PC-3 (cell line): Measurements from ENCODE around the gene APCDD1L. TPM values are rescaled to one million over a fixed set of nuclear protein-coding genes. Genes with fewer than 3 reads are reported as not detected.

ENCODE experiments used
- ATAC-seq: fragments of 200-7000 bp; cut with Tn5 transposase; 2 replicates; pipeline ENCODE4 v1.9.1; 2020; ENCODE audit warnings: mild to moderate bottlenecking, moderate library complexity
- BruUV-seq: library from RNA; stranded (reverse); fragments of 400-500 nt; replicated peaks from 2 replicates; lab custom pipeline; 2021; lab: Mats Ljungman, UMichigan
- CTCF ChIA-PET: fragments of 300-600 bp; sonication (Branson Sonifier 250); formaldehyde crosslinking; loops from one replicate; lab custom pipeline; 2022; ENCODE audit warnings: antibody characterized with exemption; lab: Charles Lee
- POLR2A ChIA-PET: fragments of 300-600 bp; sonication (Branson Sonifier 250); formaldehyde crosslinking; loops from one replicate; lab custom pipeline; 2022; ENCODE audit warnings: antibody characterized with exemption; ENCODE audit not compliant: unreplicated experiment; lab: Charles Lee
- DNase-seq: peaks from one replicate; pipeline ENCODE4 v3.0.0-alpha.2; 2015
- H2AFZ ChIP-seq: fragments of 300-600 bp; sonication (generic); 2 replicates; pipeline ENCODE4 v1.6.0; 2016; ENCODE audit warnings: antibody characterized with exemption, low read length
- H3F3A ChIP-seq: fragments of 300-600 bp; sonication (generic); one replicate; pipeline ENCODE4 v1.6.0; 2017; ENCODE audit warnings: antibody characterized with exemption, low read length, control low read depth, mild to moderate bottlenecking; ENCODE audit not compliant: unreplicated experiment
- H3K27ac ChIP-seq: fragments of 300-600 bp; sonication (generic); 2 replicates; pipeline ENCODE4 v1.5.1; 2016; ENCODE audit warnings: mild to moderate bottlenecking, low read length
- H3K27me3 ChIP-seq: fragments of 300-600 bp; sonication (generic); 2 replicates; pipeline ENCODE4 v1.6.1; 2016; ENCODE audit warnings: low read length, mixed read lengths
- H3K36me3 ChIP-seq: fragments of 300-600 bp; sonication (generic); 2 replicates; pipeline ENCODE4 v1.6.1; 2016; ENCODE audit warnings: low read depth, mixed run types, low read length, mixed read lengths
- H3K4me1 ChIP-seq: fragments of 300-600 bp; sonication (generic); 2 replicates; pipeline ENCODE4 v1.5.1; 2016; ENCODE audit warnings: low read length; ENCODE audit not compliant: insufficient read depth
- H3K4me2 ChIP-seq: fragments of 300-600 bp; sonication (generic); 2 replicates; pipeline ENCODE4 v1.6.0; 2016; ENCODE audit warnings: low read length
- H3K4me3 ChIP-seq: fragments of 300-600 bp; sonication (generic); 2 replicates; pipeline ENCODE4 v1.5.1; 2016; ENCODE audit warnings: mild to moderate bottlenecking, low read length, mixed read lengths
- H3K79me2 ChIP-seq: fragments of 300-600 bp; sonication (generic); 2 replicates; pipeline ENCODE4 v1.6.1; 2017; ENCODE audit warnings: low read length, mixed read lengths
- H3K9ac ChIP-seq: fragments of 300-600 bp; sonication (generic); 2 replicates; pipeline ENCODE4 v1.6.0; 2016; ENCODE audit warnings: mild to moderate bottlenecking, low read length
- H3K9me2 ChIP-seq: fragments of 300-600 bp; sonication (generic); replicated peaks from 2 replicates; pipeline ENCODE4 v1.6.1; 2016; ENCODE audit warnings: mixed run types, low read length, mixed read lengths
- H3K9me3 ChIP-seq: fragments of 300-600 bp; sonication (generic); 2 replicates; pipeline ENCODE4 v1.6.1; 2016; ENCODE audit warnings: low read length, mixed read lengths
- H4K20me1 ChIP-seq: fragments of 300-600 bp; sonication (generic); 2 replicates; pipeline ENCODE4 v1.6.1; 2016; ENCODE audit warnings: low read length, mixed read lengths
- CTCF ChIP-seq: fragments of 300-600 bp; sonication (generic); conservative IDR thresholded peaks from 2 replicates; pipeline ENCODE4 v1.5.1; 2017; ENCODE audit warnings: antibody characterized with exemption, low read depth, mild to moderate bottlenecking, low read length
- EZH2 ChIP-seq: fragments of 300-600 bp; sonication (generic); IDR thresholded peaks from one replicate; pipeline ENCODE4 v1.6.1; 2017; ENCODE audit warnings: antibody characterized with exemption, mild to moderate bottlenecking, low read length; ENCODE audit not compliant: unreplicated experiment
- EZH2phosphoT487 ChIP-seq: fragments of 300-600 bp; sonication (generic); IDR thresholded peaks from 2 replicates; pipeline ENCODE4 v1.6.1; 2018; ENCODE audit warnings: mild to moderate bottlenecking, antibody characterized with exemption, low read length, borderline replicate concordance
- intact Hi-C: fragments of 100-400 bp; cut with micrococcal nuclease; formaldehyde crosslinking; loops from 2 replicates; pipeline ENCODE4 v1.9.0; 2023
- total RNA-seq: library from RNA; depleted of rRNA; stranded (reverse); fragments of >200 nt; gene quantifications from 2 replicates; pipeline ENCODE4 v1.2.3, GENCODE V29; 2014

Gene APCDD1L
- total RNA-seq, 1 experiment from 2014 or later: 2.0 TPM

GRCh38 chr20:58511861-58512260 is 3.3 kb downstream of the APCDD1L start:
- no peak for TF ChIP-seq CTCF
- no peak for TF ChIP-seq EZH2
- TF ChIP-seq EZH2phosphoT487: no peak
- Histone ChIP-seq H3K4me1 (peaks cover 16% of the 10 kb centered on the region), H2AFZ (no peak overlapping the region), H3K27ac (no peak overlapping the region), H3K4me2 (no peak overlapping the region), H3K27me3 (no peaks in the 10 kb centered on the region), H3K9me2 (no peaks in the 10 kb centered on the region), H3K9ac (no peak overlapping the region), H3K4me3 (no peak overlapping the region), H3F3A (no peaks in the 10 kb centered on the region), H3K79me2 (peaks cover 25% of the 10 kb centered on the region), H3K9me3 (no peaks in the 10 kb centered on the region), H3K36me3 (0 out of 2 replicates have a peak, but pooled peaks cover 2% of the 10 kb centered on the region), H4K20me1 (no peaks in the 10 kb centered on the region)
- no TSS peak for BruUV-seq
- POLR2A ChIA-PET: interaction anchor here (0.5 kb wide), 1 partner anchor 140 kb away, joined by 6 read pairs; no protein-coding TSS in a partner anchor
- intact Hi-C loops: loop anchor here (10.0 kb wide), 1 partner anchor 133 kb away; no protein-coding TSS in a partner anchor
- CTCF ChIA-PET: no interaction called here
- ATAC-seq (no peak), DNase-seq (no peak)

GRCh38 chr20:58511364-58511763 is 3.8 kb downstream of the APCDD1L start:
- DNase-seq: no peak
- no peak overlapping the region for H3K9ac ChIP-seq
- H3F3A ChIP-seq: no peaks in the 10 kb centered on the region
- POLR2A ChIA-PET: interaction anchor here (0.5 kb wide), 1 partner anchor 141 kb away, joined by 6 read pairs; no protein-coding TSS in a partner anchor
- H3K9me2 ChIP-seq: no peaks in the 10 kb centered on the region
- CTCF ChIA-PET: no interaction called here
- H3K27ac ChIP-seq: no peak overlapping the region
- intact Hi-C loops: loop anchor here (10.0 kb wide), 1 partner anchor 133 kb away; no protein-coding TSS in a partner anchor
- H4K20me1 ChIP-seq: no peaks in the 10 kb centered on the region
- H3K4me2 ChIP-seq: no peak overlapping the region
- no peaks in the 10 kb centered on the region for H3K27me3 ChIP-seq
- peaks cover 2% of the 10 kb centered on the region; the same call in 1 of the 2 replicates for H3K36me3 ChIP-seq
- H3K4me3 ChIP-seq: no peak overlapping the region
- H3K4me1 ChIP-seq: peaks cover 16% of the 10 kb centered on the region
- H2AFZ ChIP-seq: no peak overlapping the region
- 0 out of 2 replicates have a peak, but pooled peaks cover 4% of the 10 kb centered on the region for H3K9me3 ChIP-seq
- no TSS peak for BruUV-seq
- no peak for ATAC-seq
- H3K79me2 ChIP-seq: peaks cover 20% of the 10 kb centered on the region
- TF ChIP-seq CTCF (no peak), EZH2 (no peak), EZH2phosphoT487 (no peak)

- no peak for ATAC-seq
- POLR2A ChIA-PET: no interaction called here
- Histone ChIP-seq H2AFZ (no peak overlapping the region), H3K4me3 (no peak overlapping the region), H3K4me1 (peaks cover 13% of the 10 kb centered on the region), H4K20me1 (no peaks in the 10 kb centered on the region), H3K79me2 (peaks cover 15% of the 10 kb centered on the region), H3K4me2 (no peak overlapping the region), H3K27me3 (no peaks in the 10 kb centered on the region), H3K9ac (no peak overlapping the region), H3K9me3 (0 out of 2 replicates have a peak, but pooled peaks cover 8% of the 10 kb centered on the region), H3K9me2 (no peaks in the 10 kb centered on the region), H3K36me3 (peaks cover 2% of the 10 kb centered on the region; the same call in 1 of the 2 replicates), H3F3A (no peaks in the 10 kb centered on the region), H3K27ac (no peak overlapping the region)
- no peak for DNase-seq
- BruUV-seq: no TSS peak
- intact Hi-C loops: loop anchor here (10.0 kb wide), 1 partner anchor 134 kb away; no protein-coding TSS in a partner anchor
- TF ChIP-seq EZH2 (no peak), EZH2phosphoT487 (no peak), CTCF (no peak)
- CTCF ChIA-PET: no interaction called here
Measured at GRCh38 chr20:58510921-58511320, 4.3 kb downstream of the APCDD1L start.
